HepG2 (cell line): Measurements from ENCODE around the gene PGK2. TPM values are rescaled to one million over a fixed set of nuclear protein-coding genes. Genes with fewer than 3 reads are reported as not detected.

Experiments used
- AGO1 ChIP-seq: fragments of 200-400 bp; formaldehyde crosslinking; IDR thresholded peaks from 2 replicates; pipeline ENCODE4 v1.6.1; 2017; ENCODE audit warnings: mild to moderate bottlenecking, low read depth, low read length, moderate library complexity; ENCODE audit not compliant: poor library complexity, severe bottlenecking
- AHDC1 ChIP-seq: sonication (generic); formaldehyde crosslinking; IDR thresholded peaks from 2 replicates; pipeline ENCODE4 v1.5.1; 2020; ENCODE audit warnings: mild to moderate bottlenecking, missing genetic modification reagents, borderline replicate concordance
- CBFB ChIP-seq: sonication (generic); formaldehyde crosslinking; IDR thresholded peaks from 2 replicates; pipeline ENCODE4 v1.4.0; 2020; ENCODE audit warnings: missing genetic modification reagents
- HDAC2 ChIP-seq: sonication (generic); formaldehyde crosslinking; IDR thresholded peaks from 2 replicates; pipeline ENCODE4 v1.4.0; 2020; ENCODE audit warnings: missing genetic modification reagents
- IKZF4 ChIP-seq: sonication (generic); formaldehyde crosslinking; IDR thresholded peaks from 2 replicates; pipeline ENCODE4 v1.5.1; 2020; ENCODE audit warnings: borderline replicate concordance, mild to moderate bottlenecking, low read depth, missing genetic modification reagents; ENCODE audit errors: not compliant biosample characterization
- MED8 ChIP-seq: sonication (generic); formaldehyde crosslinking; IDR thresholded peaks from 2 replicates; pipeline ENCODE4 v1.8.1; 2023; ENCODE audit warnings: mild to moderate bottlenecking, missing genetic modification reagents; ENCODE audit not compliant: insufficient replicate concordance
- NBN ChIP-seq: fragments of 450-650 bp; conservative IDR thresholded peaks from 2 replicates; pipeline ENCODE4 v1.6.1; 2017
- NFAT5 ChIP-seq: sonication (generic); formaldehyde crosslinking; IDR thresholded peaks from 2 replicates; pipeline ENCODE4 v1.4.0; 2020; ENCODE audit warnings: missing genetic modification reagents
- NFRKB ChIP-seq: fragments of 450-650 bp; IDR thresholded peaks from 2 replicates; pipeline ENCODE4 v1.6.1; 2017
- SOX6 ChIP-seq, 2 experiments: fragments of 450-650 bp in 1 of 2; sonication (generic) in 1 of 2; formaldehyde crosslinking in 1 of 2; IDR thresholded peaks; 2 replicates each; pipeline versions ENCODE4 v1.4.0 to v1.6.1; 2017 to 2020; ENCODE audit warnings: antibody characterized with exemption in 1 of 2, mild to moderate bottlenecking in 1 of 2, missing genetic modification reagents in 1 of 2
- SRF ChIP-seq: IDR thresholded peaks from 2 replicates; pipeline ENCODE4 v1.6.1; 2011; ENCODE audit warnings: mild to moderate bottlenecking, low read depth, low read length, moderate library complexity
- ZIK1 ChIP-seq: sonication (generic); formaldehyde crosslinking; IDR thresholded peaks from 2 replicates; pipeline ENCODE4 v1.5.0; 2020; ENCODE audit warnings: mild to moderate bottlenecking, low read depth, missing genetic modification reagents, borderline replicate concordance
- ZNF331 ChIP-seq: sonication (generic); formaldehyde crosslinking; IDR thresholded peaks from 2 replicates; pipeline ENCODE4 v1.4.0; 2020; ENCODE audit warnings: missing genetic modification reagents
- ZNF362 ChIP-seq: sonication (generic); formaldehyde crosslinking; IDR thresholded peaks from 2 replicates; pipeline ENCODE4 v1.4.0; 2020; ENCODE audit warnings: missing genetic modification reagents, mild to moderate bottlenecking, borderline replicate concordance
- ZNF383 ChIP-seq: sonication (generic); formaldehyde crosslinking; IDR thresholded peaks from 2 replicates; pipeline ENCODE4 v1.4.0; 2020; ENCODE audit warnings: missing genetic modification reagents, mild to moderate bottlenecking, borderline replicate concordance
- ZNF496 ChIP-seq: sonication (generic); formaldehyde crosslinking; IDR thresholded peaks from 2 replicates; pipeline ENCODE4 v1.8.1; 2023; ENCODE audit warnings: mild to moderate bottlenecking, moderate library complexity, missing genetic modification reagents; ENCODE audit not compliant: insufficient replicate concordance
- ZNF652 ChIP-seq: IDR thresholded peaks from 2 replicates; pipeline ENCODE4 v1.6.1; 2016; ENCODE audit warnings: low read depth, borderline replicate concordance
- ZNF775 ChIP-seq: sonication (generic); formaldehyde crosslinking; IDR thresholded peaks from 2 replicates; pipeline ENCODE4 v1.4.0; 2020; ENCODE audit warnings: missing genetic modification reagents, mild to moderate bottlenecking, moderate library complexity, borderline replicate concordance
- ZNF780A ChIP-seq: sonication (generic); formaldehyde crosslinking; IDR thresholded peaks from 2 replicates; pipeline ENCODE4 v1.8.0; 2022; ENCODE audit warnings: mild to moderate bottlenecking, missing genetic modification reagents, moderate library complexity
- polyA plus RNA-seq, 8 experiments: library from polyadenylated mRNA; depleted of rRNA in 3 of 8; stranded (reverse) in 7 of 8; unstranded in 1 of 8; fragments of >200 nt; fragmentation: Illumina TruSeq in 4 of 8; extraction: Trizol in 4 of 8; gene quantifications; 2 replicates each; pipeline versions ENCODE4 v1.2.1 to v1.2.3, GENCODE V29; 2011 to 2016; ENCODE audit warnings: low read depth in 4 of 8, missing spikeins in 1 of 8, mixed read lengths in 1 of 8; ENCODE audit not compliant: insufficient read depth in 1 of 8
- total RNA-seq, 5 experiments: library from RNA; depleted of rRNA; stranded (reverse); fragments of >200 nt; fragmentation: Illumina TruSeq; extraction: Trizol; gene quantifications; 2 replicates each; pipeline ENCODE4 v1.2.3, GENCODE V29; 2016; ENCODE audit warnings: low read depth in 1 of 5

Gene PGK2
- total and polyA plus RNA-seq, 2 of the 13 experiments (the other 11 are each of a cell fraction or from before 2014, with no cell fraction given): not detected

GRCh38 chr6:49766762-49767161, 20.3 kb downstream of the PGK2 start (continued):
- no peak for TF ChIP-seq SRF
- no peak for TF ChIP-seq NBN
- TF ChIP-seq ZNF775: no peak
- no peak for TF ChIP-seq ZIK1 (CRISPR knock-in tag)
- no peak for TF ChIP-seq NFAT5 (CRISPR knock-in tag)
- TF ChIP-seq ZNF362: no peak
- no peak for TF ChIP-seq NFRKB
- no peak for TF ChIP-seq ZNF780A
- peak; percentile 75; the same call in 1 of the 2 replicates for TF ChIP-seq HDAC2
- no peak for TF ChIP-seq SOX6 (IDR thresholded peaks at IDR 0.05)
- TF ChIP-seq SOX6 (CRISPR knock-in tag; IDR thresholded peaks at IDR 0.05): peak; percentile 83
- no peak for TF ChIP-seq ZNF383
- no peak for TF ChIP-seq MED8 (CRISPR knock-in tag)
- TF ChIP-seq ZNF652: peak; percentile 50; the same call in 1 of the 2 replicates
- peak; percentile 97 for TF ChIP-seq ZNF331
- TF ChIP-seq AGO1: no peak
- TF ChIP-seq ZNF496 (CRISPR knock-in tag): no peak
- TF ChIP-seq AHDC1 (CRISPR knock-in tag): peak; percentile 94
- no peak for TF ChIP-seq IKZF4 (CRISPR knock-in tag)
- 0 out of 2 replicates have a peak, but pooled peaks have one; percentile 36 for TF ChIP-seq CBFB (CRISPR knock-in tag)
